ENCODE measurements around the gene SH2B3. TPM values are rescaled to one million over a fixed set of nuclear protein-coding genes. Genes with fewer than 3 reads are reported as not detected.

Gene SH2B3
- 10.3 TPM for polyA plus RNA-seq

DNA sequence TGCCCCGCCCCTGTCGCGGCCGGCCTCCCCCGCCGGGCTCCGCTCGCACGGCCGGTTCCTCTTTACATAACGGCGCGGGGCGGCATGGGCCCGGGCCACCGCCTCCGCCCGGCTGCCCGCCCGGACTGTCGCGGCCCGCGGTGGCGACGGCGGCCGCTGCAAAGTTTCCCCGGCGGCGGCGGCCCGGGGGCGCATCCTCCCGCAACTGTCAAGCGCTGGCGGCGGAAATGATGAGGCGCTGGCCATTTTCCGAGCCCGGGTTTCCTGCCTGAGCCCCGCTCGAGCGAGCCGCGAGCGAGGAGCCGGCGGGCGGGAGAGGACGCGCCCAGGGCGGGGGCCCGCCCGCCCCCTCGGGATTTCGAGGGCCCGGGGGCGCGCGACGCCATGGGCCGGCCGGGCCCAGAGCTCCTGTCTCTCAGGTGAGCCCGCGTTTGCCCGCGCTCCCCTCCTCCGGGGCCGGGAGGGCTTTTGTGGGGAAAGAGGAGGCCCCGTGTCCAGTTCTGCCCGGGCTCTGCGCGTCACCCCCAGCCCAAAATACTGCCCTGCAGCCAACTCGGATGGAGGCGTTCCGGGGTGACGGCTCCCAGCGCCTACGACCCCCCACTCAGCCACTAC is at the start of gene SH2B3:
SH2B3 (plus strand) TSS at position 65 of the 615 bp plus-strand sequence. CDS start 12,223 bp downstream, outside the sequence.
- peaks cover 25 to 52% (median 45%) of the 10 kb centered on the region in 3 donors for H3K4me1 Mint-ChIP-seq
- no peaks in the 10 kb centered on the region for H3K27me3 Mint-ChIP-seq
- peak within 1 kb of the TSS; percentile 89 to 97 (median 94) for H3K4me3 Mint-ChIP-seq
- H3K9me3 Mint-ChIP-seq, result no peaks in the 10 kb centered on the region
- H3K27ac Mint-ChIP-seq, result peak within 1 kb of the TSS; percentile 98 to 99 (median 99)
- H3K36me3 Mint-ChIP-seq, result no peaks in the 10 kb centered on the region

GRCh38 chr12:111359231-111359913 is 46.4 kb upstream of the SH2B3 start:
- peaks cover 15% of the 10 kb centered on the region for H3K27me3 Mint-ChIP-seq
- peaks cover 6% of the 10 kb centered on the region for H3K36me3 Mint-ChIP-seq
- peak overlapping the region in 2 of 3 donors; percentile 65 to 79 for H3K27ac Mint-ChIP-seq
- peaks cover 24 to 42% (median 36%) of the 10 kb centered on the region in 3 donors for H3K4me1 Mint-ChIP-seq
- no peaks in the 10 kb centered on the region for H3K9me3 Mint-ChIP-seq
- no peak overlapping the region for H3K4me3 Mint-ChIP-seq

DNA sequence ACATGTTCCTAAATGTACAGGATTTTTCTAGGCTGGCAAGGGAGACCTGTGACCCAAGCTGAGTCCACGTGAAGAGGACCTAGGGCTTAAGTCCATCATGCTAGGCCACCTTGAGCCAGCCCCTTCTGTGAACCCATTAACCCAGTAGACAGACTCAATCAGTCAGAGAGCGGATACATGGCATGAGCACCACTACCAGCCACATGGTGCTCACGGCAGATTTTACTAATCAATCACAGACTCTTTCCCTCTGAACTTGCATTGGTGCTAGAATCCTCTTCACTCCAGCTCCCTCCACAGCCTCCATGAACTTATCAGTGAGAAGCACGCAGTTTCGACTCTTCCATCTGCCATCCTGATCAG is 45.8 kb upstream of the SH2B3 start:
- H3K27me3 Mint-ChIP-seq, result peaks cover 15% of the 10 kb centered on the region
- H3K36me3 Mint-ChIP-seq, result peaks cover 6% of the 10 kb centered on the region
- H3K4me3 Mint-ChIP-seq, result peak overlapping the region in 1 of 4 donors; percentile 28
- H3K27ac Mint-ChIP-seq, result peak overlapping the region in 2 of 3 donors; percentile 65 to 79
- H3K9me3 Mint-ChIP-seq, result no peaks in the 10 kb centered on the region
- H3K4me1 Mint-ChIP-seq, result peaks cover 21 to 41% (median 34%) of the 10 kb centered on the region in 3 donors

DNA sequence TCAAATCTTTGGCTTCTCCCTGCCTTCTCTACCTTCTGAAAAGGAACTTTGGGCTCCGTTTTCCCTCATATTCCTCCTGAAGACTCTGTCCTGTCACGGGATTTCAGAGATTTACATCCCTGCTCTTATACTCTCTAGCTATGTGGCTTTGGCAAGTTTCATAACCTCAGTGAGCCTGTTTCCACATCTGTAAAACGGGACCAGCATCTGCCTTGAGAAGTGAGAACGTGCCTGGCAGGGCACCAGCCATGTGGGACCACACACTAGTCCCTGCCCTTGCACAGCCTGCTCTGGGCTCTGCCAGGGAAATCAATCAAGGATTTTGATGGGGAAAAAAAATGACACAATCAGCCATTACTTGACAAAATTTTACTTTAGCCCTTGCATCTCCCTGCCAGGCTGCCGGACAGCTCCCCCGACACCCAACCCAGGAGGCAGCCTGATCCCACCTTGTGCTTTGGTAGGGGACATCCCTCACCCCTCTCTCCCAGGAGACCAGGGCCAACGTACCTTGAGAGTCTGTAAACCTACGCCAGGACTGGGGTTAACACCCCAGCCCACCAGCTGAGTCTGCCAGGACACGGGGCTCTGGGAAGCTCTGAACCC is 45.3 kb upstream of the SH2B3 start:
- H3K27ac Mint-ChIP-seq, result peak overlapping the region in 2 of 3 donors; percentile 50 to 79
- peak overlapping the region in 2 of 4 donors; percentile 82 to 90 for H3K4me3 Mint-ChIP-seq
- H3K9me3 Mint-ChIP-seq, result no peaks in the 10 kb centered on the region
- H3K27me3 Mint-ChIP-seq, result peaks cover 15% of the 10 kb centered on the region
- peaks cover 6% of the 10 kb centered on the region for H3K36me3 Mint-ChIP-seq
- H3K4me1 Mint-ChIP-seq, result peaks cover 16 to 36% (median 29%) of the 10 kb centered on the region in 3 donors

- Mint-ChIP-seq H3K36me3 (peaks cover 5% of the 10 kb centered on the region), H3K27ac (peak overlapping the region in 2 of 3 donors; percentile 9 to 50), H3K4me3 (peak overlapping the region in 3 of 4 donors; percentile 44 to 90 (median 88)), H3K4me1 (peaks cover 9 to 29% (median 24%) of the 10 kb centered on the region in 3 donors), H3K9me3 (no peaks in the 10 kb centered on the region), H3K27me3 (peaks cover 15% of the 10 kb centered on the region)
These were observed 44.5 kb upstream of the SH2B3 start for GRCh38 chr12:111361073-111361716.

DNA sequence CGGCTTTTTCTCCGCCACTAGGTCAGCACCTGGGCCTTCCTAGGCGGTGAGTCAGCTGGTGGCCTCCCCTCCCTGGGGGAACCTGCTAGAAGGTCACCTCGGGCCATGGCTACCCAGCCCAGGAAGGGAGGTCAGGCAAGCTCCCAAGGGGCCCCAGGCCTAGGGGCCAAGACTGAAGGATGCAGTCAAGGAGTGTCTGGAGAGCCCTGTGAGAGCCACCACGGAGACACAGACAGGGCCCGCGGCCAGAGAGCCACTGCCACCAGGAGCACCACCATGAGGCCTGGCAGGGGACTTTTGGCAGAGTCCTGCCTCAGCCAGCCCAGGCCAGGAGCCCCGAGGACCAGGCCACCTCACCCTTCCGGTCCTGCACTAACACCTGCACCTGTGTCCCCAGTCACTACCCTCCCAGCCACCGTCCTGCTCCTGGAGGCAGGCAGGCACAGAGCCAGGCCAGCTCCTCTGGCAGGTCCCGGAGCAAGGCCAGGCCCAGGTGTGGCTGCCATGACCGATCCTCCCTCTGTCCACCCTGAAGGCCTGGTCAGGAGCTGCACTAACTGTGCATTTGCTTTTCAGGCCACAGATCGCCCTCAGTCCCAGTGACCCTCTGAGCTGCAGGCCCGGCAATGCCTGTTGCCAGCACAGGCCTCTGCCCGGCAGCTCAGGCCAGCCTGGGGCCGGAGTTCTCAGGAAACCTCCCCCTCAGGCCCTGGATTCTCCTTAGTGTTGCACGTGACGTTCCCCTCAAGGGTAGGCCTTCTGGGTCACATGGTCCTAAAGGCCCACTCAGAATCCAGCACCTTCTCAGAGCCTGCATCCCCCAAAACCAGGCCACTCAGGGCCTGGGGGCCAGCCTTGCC is 43.8 kb upstream of the SH2B3 start:
- peaks cover 4% of the 10 kb centered on the region for H3K36me3 Mint-ChIP-seq

GRCh38 chr12:111362687-111363475 is 42.8 kb upstream of the SH2B3 start:
- H3K4me3 Mint-ChIP-seq, result no peak overlapping the region
- no peaks in the 10 kb centered on the region for H3K9me3 Mint-ChIP-seq
- peaks cover 4% of the 10 kb centered on the region for H3K36me3 Mint-ChIP-seq
- peaks cover 13 to 35% (median 29%) of the 10 kb centered on the region in 3 donors for H3K4me1 Mint-ChIP-seq
- H3K27ac Mint-ChIP-seq, result no peak overlapping the region
- peaks cover 15% of the 10 kb centered on the region for H3K27me3 Mint-ChIP-seq

More for the DNA sequence above, 43.8 kb upstream of the SH2B3 start:
- Mint-ChIP-seq H3K4me1 (peaks cover 9 to 28% (median 21%) of the 10 kb centered on the region in 3 donors), H3K27me3 (peaks cover 15% of the 10 kb centered on the region), H3K4me3 (peak overlapping the region in 2 of 4 donors; percentile 39 to 88), H3K27ac (peak overlapping the region in 1 of 3 donors; percentile 50), H3K9me3 (no peaks in the 10 kb centered on the region)

GRCh38 chr12:111363578-111363977 is 42.1 kb upstream of the SH2B3 start:
- H3K27ac Mint-ChIP-seq, result no peak overlapping the region
- peaks cover 4% of the 10 kb centered on the region for H3K36me3 Mint-ChIP-seq
- no peak overlapping the region for H3K4me3 Mint-ChIP-seq
- H3K9me3 Mint-ChIP-seq, result no peaks in the 10 kb centered on the region
- peaks cover 16 to 39% (median 31%) of the 10 kb centered on the region in 3 donors for H3K4me1 Mint-ChIP-seq
- H3K27me3 Mint-ChIP-seq, result peaks cover 15% of the 10 kb centered on the region

DNA sequence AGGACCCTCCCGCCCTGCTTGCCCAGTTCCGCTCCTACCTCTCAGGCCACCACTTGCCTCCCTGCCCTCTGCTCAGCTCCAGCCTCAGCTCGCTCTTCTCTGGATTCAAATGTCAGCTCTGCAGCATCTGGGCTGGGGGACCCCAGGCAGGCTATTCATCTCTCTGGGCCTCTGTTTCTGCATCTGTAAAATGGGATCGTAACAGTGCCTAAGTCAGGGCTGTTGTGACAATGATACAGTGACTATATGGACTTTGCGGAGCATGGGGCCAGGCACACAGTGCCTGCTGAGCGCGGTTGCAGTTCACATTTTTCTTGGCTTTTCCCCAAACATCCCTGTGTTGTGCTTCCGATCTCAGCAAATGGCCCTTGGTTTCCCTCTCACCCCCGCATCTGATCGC is 39.6 kb upstream of the SH2B3 start:
- Mint-ChIP-seq H3K9me3 (no peaks in the 10 kb centered on the region), H3K4me3 (peak overlapping the region in 2 of 4 donors; percentile 38 to 49), H3K27me3 (peaks cover 9% of the 10 kb centered on the region), H3K27ac (no peak overlapping the region), H3K4me1 (peaks cover 15 to 25% (median 17%) of the 10 kb centered on the region in 3 donors), H3K36me3 (peaks cover 6% of the 10 kb centered on the region)

- Mint-ChIP-seq H3K9me3 (no peaks in the 10 kb centered on the region), H3K4me1 (peaks cover 12 to 20% (median 14%) of the 10 kb centered on the region in 3 donors), H3K27ac (no peak overlapping the region), H3K36me3 (peaks cover 6% of the 10 kb centered on the region), H3K4me3 (peak overlapping the region in 1 of 4 donors; percentile 38), H3K27me3 (peaks cover 6% of the 10 kb centered on the region)
These were observed 39.1 kb upstream of the SH2B3 start for GRCh38 chr12:111366583-111366982.

GRCh38 chr12:111367661-111368221 is 38.0 kb upstream of the SH2B3 start:
- H3K4me3 Mint-ChIP-seq, result peak overlapping the region; percentile 85 to 90 (median 88)
- peaks cover 6% of the 10 kb centered on the region for H3K27me3 Mint-ChIP-seq
- peaks cover 6% of the 10 kb centered on the region for H3K36me3 Mint-ChIP-seq
- no peaks in the 10 kb centered on the region for H3K9me3 Mint-ChIP-seq
- peaks cover 12 to 17% (median 14%) of the 10 kb centered on the region in 3 donors for H3K4me1 Mint-ChIP-seq
- peak overlapping the region in 1 of 3 donors; percentile 87 for H3K27ac Mint-ChIP-seq

- Mint-ChIP-seq H3K27ac (peak overlapping the region in 1 of 3 donors; percentile 84), H3K27me3 (peaks cover 6% of the 10 kb centered on the region), H3K4me3 (peak overlapping the region; percentile 85 to 90 (median 88)), H3K4me1 (peaks cover 12 to 17% (median 16%) of the 10 kb centered on the region in 3 donors), H3K36me3 (peaks cover 6% of the 10 kb centered on the region), H3K9me3 (no peaks in the 10 kb centered on the region)
These were observed 37.4 kb upstream of the SH2B3 start for GRCh38 chr12:111368291-111368787.

Data from IgD-negative memory B cell (primary cell).